ENCODE data around the gene STX17. TPM values are rescaled to one million over a fixed set of nuclear protein-coding genes. Genes with fewer than 3 reads are reported as not detected.

STX17 gene
- total RNA-seq, 4 donors from 2014 or later = 43.5 to 66.7 (median 50.8) TPM

DNA sequence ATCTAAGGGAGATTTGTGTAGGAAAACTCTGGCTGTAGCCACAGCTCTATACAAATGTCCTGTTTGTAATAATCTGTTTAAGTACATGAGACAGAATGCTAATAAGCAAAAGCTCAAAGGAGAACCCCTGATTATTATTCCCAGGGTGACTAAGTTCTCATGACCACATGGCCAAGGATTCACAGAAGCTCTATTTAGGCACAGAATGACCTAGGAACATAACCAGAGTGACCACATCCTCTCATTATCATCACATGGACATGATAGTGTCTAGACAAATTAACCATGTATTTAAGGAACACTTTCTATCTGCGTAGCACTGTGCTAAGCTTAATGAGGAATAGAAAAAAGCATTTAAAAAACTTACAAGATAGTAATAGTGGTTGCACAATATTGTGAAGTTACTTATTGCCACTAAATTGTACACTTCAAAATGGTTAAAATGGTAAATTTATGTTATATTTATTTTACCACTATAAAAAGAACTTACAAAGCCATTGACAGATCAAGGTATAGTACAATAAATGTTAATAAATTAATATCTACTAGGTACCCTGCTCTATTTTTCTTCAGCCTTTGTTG is 56.3 kb downstream of the STX17 start:
- TF ChIP-seq POLR2A (IDR thresholded peaks at IDR 0.05) = no peak
- TF ChIP-seq, protein P1, sequence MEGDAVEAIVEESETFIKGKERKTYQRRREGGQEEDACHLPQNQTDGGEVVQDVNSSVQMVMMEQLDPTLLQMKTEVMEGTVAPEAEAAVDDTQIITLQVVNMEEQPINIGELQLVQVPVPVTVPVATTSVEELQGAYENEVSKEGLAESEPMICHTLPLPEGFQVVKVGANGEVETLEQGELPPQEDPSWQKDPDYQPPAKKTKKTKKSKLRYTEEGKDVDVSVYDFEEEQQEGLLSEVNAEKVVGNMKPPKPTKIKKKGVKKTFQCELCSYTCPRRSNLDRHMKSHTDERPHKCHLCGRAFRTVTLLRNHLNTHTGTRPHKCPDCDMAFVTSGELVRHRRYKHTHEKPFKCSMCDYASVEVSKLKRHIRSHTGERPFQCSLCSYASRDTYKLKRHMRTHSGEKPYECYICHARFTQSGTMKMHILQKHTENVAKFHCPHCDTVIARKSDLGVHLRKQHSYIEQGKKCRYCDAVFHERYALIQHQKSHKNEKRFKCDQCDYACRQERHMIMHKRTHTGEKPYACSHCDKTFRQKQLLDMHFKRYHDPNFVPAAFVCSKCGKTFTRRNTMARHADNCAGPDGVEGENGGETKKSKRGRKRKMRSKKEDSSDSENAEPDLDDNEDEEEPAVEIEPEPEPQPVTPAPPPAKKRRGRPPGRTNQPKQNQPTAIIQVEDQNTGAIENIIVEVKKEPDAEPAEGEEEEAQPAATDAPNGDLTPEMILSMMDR (IDR thresholded peaks at IDR 0.05) = no peak
- WGBS, 2 donors = 96% methylated on average over 1 of the region's 1 CpG
- no peak for DNase-seq
- Histone ChIP-seq H3K27ac (no peak overlapping the region), H3K4me1 (no peaks in the 10 kb centered on the region), H3K27me3 (no peaks in the 10 kb centered on the region), H3K36me3 (peaks cover 0 to 3% of the 10 kb centered on the region in 2 donors), H3K4me3 (replicated peaks in 1 of 3) (no peak overlapping the region), H3K9me3 (no peaks in the 10 kb centered on the region)
- intact Hi-C loops (cut with DNase I) = no loop called here

DNA sequence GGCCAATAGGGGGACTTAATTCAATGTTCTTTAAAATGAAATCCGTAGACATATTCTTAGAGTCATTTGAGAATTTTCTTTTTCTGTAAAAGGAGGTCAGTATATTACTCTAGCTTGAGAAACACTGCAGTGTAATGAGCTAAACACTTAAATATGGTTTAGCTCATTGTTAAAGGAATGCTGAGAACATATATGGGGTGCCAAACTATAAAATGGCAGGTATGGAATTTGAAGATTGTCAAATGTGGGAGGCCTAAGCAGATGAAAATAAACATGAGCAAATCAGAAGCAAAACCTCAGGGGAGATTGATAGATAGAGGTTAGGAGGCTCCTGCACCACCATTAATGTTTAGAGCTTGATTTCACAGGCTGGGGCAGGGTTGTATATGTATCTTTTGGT is 57.9 kb downstream of the STX17 start:
- no peak for DNase-seq
- Histone ChIP-seq H3K4me1 (no peaks in the 10 kb centered on the region), H3K27me3 (no peaks in the 10 kb centered on the region), H3K9me3 (no peaks in the 10 kb centered on the region), H3K36me3 (peaks cover 0 to 13% of the 10 kb centered on the region in 2 donors), H3K27ac (no peak overlapping the region), H3K4me3 (replicated peaks in 1 of 3) (no peak overlapping the region)
- WGBS, 2 donors = 93 to 97% methylated on average over 1 of the region's 1 CpG
- intact Hi-C loops (cut with DNase I) = no loop called here
- no peak for TF ChIP-seq POLR2A (IDR thresholded peaks at IDR 0.05)
- TF ChIP-seq, protein P1 (IDR thresholded peaks at IDR 0.05) = no peak

DNA sequence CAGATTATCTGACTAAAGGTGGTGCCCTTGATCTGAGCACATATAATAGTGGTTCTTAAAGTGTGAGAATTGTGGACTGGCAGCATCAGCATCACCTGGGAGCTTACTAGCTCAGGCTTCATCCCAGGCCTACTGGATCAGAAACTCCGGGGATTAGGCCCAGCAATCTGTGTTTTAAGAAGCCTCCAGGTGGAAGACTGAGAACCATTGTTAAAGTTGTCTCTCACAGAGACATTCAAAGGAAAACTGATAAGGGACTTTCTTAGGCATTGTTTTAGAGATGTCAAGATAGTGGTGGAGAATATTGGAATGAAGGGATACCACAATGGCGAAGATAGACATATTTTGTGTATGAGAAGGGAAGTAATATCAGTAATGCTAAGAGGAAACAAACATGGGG is 59.5 kb downstream of the STX17 start:
- TF ChIP-seq POLR2A (IDR thresholded peaks at IDR 0.05) = no peak
- TF ChIP-seq, protein P1 (IDR thresholded peaks at IDR 0.05) = no peak
- 72 to 94% methylated on average over 2 of the region's 2 CpGs for WGBS, 2 donors
- no peaks in the 10 kb centered on the region for H3K9me3 ChIP-seq
- H3K4me1 ChIP-seq = no peaks in the 10 kb centered on the region
- H3K36me3 ChIP-seq = peaks cover 0 to 13% of the 10 kb centered on the region in 2 donors
- H3K27ac ChIP-seq = no peak overlapping the region
- intact Hi-C loops (cut with DNase I) = no loop called here
- no peaks in the 10 kb centered on the region for H3K27me3 ChIP-seq
- no peak overlapping the region for H3K4me3 ChIP-seq (replicated peaks in 1 of 3)
- DNase-seq = no peak

DNA sequence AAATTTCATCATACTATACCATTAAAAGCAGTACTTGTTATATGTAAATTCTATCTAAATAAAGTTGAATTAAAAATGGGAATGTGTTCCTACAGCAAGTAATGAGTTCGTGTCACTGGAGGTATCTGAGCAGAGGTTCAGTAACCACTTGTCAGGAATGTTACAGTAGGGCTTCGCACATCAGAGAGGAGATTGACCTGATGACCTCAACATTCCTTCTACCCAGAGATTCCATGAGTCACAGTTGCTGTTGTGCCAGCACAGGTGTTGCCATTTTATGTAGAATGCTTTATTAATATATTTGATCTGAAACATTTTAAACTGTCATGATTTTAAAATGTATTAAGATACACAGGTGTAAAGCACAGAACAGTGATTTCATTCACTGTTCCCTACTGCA is 60.3 kb downstream of the STX17 start:
- WGBS, 2 donors = 73 to 94% methylated on average over 2 of the region's 2 CpGs
- Histone ChIP-seq H3K27me3 (no peaks in the 10 kb centered on the region), H3K36me3 (peaks cover 0 to 13% of the 10 kb centered on the region in 2 donors), H3K4me3 (replicated peaks in 1 of 3) (no peak overlapping the region), H3K9me3 (no peaks in the 10 kb centered on the region), H3K4me1 (no peaks in the 10 kb centered on the region), H3K27ac (no peak overlapping the region)
- intact Hi-C loops (cut with DNase I) = no loop called here
- no peak for TF ChIP-seq POLR2A (IDR thresholded peaks at IDR 0.05)
- TF ChIP-seq, protein P1 (IDR thresholded peaks at IDR 0.05) = no peak
- DNase-seq = peak in 1 of 2 donors; percentile 8

DNA sequence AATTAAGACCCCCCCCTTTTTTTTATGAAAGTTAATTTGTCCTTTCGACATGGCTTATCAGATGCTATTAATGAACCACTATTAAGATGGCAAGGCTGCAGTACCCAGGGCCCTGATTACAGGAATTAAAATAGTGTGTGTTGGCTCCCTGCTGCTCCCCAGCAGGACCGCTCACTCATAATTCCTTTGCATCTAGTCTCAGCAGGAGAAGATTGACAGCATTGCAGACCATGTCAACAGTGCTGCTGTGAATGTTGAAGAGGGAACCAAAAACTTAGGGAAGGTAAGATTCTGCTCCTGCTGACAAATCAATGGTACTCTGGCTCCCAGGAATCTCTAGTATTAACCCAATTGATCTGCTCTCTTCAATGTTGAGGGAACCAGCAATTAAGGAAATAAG is 61.0 kb downstream of the STX17 start:
- Histone ChIP-seq H3K27me3 (no peaks in the 10 kb centered on the region), H3K4me3 (replicated peaks in 1 of 3) (no peak overlapping the region), H3K36me3 (peaks cover 0 to 13% of the 10 kb centered on the region in 2 donors), H3K27ac (no peak overlapping the region), H3K4me1 (no peaks in the 10 kb centered on the region), H3K9me3 (no peaks in the 10 kb centered on the region)
- intact Hi-C loops (cut with DNase I) = no loop called here
- 79 to 96% methylated on average over 2 of the region's 2 CpGs for WGBS, 2 donors
- TF ChIP-seq, protein P1 (IDR thresholded peaks at IDR 0.05) = no peak
- no peak for TF ChIP-seq POLR2A (IDR thresholded peaks at IDR 0.05)
- no peak for DNase-seq

Data from thyroid gland (tissue), 4 donors.